Fibroblast of skin of scalp (primary cell): ENCODE data around the gene ACOT8.
"Not testable (repeated sequence)": the region's sequence is repeated elsewhere in the genome, so short reads cannot be mapped to it uniquely, and the experiment has no call there.

Experiments used
- DNase-seq: peaks from one replicate; pipeline ENCODE4 v3.0.0-alpha.2; 2013

The ACOT8 gene

DNA sequence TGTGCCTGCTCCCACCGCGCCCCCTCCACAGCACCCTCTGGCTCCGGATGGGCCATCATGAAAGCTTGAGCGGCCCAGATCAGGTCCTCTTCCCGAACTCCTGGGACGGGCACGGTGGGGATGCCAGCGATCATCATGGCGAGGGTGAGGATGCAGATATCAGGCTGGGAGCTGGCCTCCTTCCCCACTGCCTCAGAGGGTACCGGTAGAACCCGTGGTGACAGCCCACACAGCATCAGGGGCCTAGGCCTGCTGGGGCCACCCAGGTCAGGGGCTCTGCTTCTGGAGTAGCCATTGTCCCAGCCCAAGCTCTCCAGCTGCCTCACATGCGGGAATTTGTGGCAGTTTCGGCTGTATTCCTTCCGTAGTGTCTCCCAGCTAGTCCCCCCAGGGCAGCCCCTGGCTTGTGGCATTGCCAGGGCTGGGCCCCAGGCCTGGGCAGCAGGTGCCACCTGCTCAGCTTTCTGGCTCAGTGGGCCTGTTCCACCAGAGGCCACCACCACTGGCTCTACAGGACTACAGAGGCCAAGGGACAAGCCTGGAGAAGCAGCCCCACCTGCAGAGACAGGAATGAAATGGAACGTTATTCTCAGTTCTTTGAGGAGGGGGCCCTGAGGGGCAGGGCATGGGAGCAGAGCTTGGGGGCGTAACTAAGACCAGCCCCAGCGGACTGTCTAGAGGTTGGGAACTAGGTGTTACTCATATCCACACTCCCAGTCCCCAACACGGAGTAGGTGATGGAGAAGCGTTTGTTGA lies 29.6 kb upstream of the ACOT8 start:
- no peak for DNase-seq

DNA sequence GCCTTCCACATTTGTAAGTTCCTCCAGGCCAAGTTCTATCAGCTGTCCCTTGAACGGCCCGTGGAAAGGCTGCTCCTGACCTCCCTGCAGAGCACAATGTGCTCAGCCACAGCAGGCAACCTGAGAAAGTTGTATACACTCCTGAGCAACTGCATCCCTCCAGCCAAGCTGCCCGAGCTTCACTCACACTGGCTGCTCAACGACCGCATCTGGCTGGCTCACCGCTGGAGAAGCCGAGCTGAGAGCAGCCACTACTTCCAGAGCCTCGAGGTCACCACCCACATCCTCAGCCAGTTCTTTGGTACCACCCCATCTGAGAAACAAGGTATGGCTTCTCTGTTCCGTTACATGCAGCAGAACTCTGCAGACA lies 25.9 kb upstream of the ACOT8 start:
- DNase-seq, result no peak

DNA sequence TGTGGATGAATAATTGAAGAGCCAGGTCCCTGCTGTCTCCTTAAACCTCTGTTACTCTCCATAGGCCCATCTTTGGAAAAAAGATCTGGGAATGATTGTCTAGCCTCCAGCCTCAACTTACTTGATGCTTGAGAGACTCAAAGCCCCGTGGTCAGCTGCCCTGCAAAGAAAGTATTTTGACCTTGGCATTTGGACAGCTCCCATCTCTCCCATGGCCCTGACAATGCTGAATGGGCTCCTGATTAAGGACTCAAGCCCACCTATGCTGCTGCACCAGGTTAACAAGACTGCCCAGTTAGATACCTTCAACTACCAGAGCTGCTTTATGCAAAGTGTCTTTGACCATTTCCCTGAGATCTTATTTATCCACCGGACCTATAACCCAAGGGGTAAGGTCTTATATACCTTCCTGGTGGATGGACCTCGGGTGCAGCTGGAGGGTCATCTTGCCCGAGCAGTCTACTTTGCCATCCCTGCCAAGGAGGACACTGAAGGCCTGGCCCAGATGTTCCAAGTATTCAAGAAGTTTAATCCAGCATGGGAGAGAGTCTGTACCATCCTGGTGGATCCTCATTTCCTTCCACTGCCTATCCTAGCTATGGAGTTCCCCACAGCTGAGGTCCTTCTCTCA lies 25.4 kb upstream of the ACOT8 start:
- DNase-seq, result no peak

DNA sequence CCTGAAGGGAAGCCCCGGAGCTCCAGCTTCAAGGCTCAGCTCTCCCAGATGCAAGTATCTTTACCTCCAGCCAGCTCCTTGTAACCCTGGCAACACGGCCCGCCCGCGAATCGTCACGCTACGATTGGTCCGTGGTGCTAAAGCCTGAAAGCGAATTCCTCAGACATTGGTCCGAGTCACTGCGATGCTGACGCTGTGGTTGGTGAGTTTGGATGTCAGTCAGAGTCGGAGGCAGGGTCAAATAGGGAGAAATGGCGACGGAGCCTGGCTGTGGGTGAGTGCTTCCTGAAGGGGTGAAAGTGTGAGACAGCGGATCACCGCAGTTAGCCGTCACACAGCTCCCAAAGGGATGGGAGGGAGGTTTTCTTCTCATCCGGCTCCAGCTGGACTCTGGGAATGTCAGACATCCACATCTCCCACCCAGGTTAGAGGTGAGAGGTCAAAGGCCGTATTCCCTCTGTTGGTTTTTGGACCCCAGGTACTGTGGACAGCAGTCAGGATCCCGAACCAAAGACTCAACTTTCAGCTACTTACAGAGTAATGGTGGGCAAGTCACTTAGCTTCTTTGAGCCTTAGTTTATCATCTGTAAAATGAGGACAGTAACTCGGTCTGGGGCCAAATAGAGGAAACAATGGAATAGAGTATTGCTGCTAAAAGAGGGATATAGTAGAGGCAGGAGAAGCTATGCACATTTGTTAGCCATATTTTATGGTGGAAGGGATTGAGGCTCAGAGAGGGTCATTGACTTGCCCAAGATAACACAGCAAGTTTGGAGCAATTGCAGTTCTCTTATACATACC lies 24.0 kb upstream of the ACOT8 start, which contains the start of gene ZSWIM1:
ZSWIM1 (plus strand) TSS at position 240 of the 801 bp plus-strand sequence. CDS start 1,366 bp downstream, outside the sequence.
- peak; percentile 99 for DNase-seq

DNA sequence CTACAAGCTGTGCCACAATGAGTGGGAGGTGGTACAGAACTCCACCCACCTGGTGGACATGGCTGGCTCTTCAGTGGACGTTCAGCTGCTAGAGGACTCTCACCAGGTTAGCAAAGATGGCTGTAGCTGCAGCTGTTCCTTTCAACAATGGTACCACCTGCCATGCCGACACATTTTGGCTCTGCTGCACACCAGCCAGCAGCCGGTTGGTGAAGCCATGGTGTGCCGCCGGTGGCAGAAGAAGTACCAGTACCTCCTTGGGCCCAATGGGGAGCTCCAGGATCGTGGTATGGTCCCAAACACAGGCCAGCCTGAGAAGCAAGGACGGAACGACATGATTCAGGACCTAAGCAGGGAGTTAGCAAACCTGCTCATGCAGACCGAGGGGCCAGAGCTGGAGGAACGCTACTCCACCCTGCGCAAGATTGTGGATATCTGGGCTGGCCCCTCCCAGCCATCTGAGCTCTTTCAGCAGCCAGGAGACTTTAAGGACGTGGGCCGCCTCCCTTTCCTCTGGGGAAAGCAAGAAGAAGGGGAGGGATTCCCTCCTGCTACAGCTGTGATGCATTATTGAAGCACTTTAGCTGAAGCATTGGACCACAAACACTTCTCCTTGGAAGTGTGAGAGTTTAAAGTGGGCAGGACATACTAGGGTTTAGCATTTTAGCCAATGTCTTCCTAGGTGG lies 21.0 kb upstream of the ACOT8 start:
- DNase-seq, result no peak

DNA sequence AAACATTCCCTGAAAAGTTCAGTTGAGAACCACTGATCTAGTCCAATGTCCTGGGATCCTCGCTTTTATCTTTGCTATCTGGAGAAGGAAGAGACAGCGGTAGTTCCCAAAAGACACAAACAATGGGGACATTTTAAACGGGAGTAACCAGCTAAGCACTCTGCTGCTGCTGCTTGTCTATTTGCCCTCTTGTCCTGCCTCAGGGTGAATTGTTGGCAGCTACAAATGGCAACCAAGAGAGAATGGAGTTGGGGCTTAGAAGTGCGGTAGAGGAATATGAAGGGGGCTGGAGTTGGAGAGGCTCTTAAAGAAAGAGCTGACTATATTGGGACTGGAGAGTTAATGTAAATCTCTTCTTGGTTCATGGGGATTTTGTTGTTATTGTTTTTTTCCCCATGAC lies 17.4 kb upstream of the ACOT8 start:
- no peak for DNase-seq

DNA sequence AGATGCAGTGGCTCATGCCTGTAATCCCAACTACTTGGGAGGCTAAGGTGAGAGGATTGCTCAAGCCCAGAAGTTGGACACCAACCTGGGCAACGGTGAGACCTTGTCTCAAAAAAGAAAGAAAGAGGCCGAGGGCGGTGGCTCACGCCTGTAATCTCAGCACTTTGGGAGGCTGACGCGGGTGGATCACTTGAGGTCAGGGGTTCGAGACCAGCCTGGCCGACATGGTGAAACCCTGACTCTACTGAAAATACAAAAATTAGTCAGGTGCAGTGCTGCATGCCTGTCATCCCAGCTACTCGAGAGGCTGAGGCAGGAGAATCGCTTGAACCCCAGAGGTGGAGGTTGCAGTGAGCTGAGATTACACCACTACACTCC lies 16.9 kb upstream of the ACOT8 start:
- DNase-seq, result not testable (repeated sequence)

DNA sequence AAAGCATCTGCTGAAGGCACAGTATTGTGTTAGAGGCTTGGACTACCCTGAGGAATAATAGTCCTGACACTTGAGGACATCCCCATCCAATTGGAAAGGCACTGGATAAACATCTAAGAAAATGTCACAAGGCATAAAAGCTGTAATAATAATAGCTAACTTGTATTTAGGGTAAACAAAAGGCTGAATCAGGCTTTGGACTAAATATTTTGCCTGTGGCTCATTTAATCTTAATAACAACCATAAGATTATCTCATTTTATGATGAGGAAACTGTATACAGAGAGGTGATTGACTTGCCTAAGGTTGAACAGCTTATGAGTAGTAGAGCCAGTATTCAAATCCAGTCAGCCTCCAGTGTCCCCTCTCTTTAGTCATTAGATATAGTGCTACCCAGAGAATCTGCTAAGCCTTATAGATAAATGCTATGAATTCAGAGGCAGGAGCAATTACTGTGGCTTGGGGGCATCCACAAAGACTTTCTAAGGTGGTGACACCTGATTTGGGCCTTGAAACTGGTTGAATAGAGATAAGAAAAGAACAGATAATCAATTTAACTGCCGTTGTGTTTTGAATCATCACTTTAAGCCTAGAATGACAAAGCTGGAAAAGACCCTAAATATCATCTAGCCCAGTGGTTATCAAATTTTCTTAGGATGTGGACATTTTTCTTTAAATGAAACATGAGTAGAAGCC lies 16.4 kb upstream of the ACOT8 start:
- DNase-seq, result no peak

DNA sequence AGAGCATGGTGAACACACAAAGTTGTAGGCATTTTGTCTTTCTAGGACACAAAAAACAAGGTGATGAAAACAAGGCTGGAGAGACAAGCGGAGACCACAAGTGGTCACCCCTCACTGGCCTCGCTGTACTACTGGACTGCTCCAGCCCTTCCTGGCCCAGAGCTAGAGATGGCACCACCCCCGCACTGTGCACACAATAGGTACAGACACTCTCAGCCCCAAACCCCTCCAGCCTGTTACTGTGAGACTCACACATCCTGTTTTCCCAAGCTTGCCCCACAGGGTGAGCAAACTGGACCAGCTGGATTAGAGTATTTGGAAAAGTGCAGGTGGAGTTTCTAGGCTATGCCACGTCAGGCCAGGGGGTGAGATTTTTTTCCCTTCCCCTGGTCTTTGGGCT lies 15.4 kb upstream of the ACOT8 start:
- DNase-seq, result no peak

DNA sequence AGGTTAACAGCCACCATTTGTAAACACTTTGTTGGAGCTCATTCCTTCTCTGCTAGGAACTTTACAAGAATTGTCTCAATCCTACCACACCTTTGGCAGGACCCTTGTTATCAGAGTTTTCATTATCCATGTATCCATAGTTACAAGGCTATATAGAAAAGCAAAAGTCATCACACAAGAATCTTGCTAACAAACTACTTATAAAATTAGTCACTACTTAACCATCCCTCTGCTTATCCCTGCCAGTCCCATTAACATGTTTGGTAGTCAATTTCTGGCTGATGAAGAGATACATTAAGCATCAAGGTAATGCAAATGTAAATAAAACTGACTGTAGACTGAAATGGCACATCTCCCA lies 10.6 kb upstream of the ACOT8 start:
- peak; percentile 45 for DNase-seq

DNA sequence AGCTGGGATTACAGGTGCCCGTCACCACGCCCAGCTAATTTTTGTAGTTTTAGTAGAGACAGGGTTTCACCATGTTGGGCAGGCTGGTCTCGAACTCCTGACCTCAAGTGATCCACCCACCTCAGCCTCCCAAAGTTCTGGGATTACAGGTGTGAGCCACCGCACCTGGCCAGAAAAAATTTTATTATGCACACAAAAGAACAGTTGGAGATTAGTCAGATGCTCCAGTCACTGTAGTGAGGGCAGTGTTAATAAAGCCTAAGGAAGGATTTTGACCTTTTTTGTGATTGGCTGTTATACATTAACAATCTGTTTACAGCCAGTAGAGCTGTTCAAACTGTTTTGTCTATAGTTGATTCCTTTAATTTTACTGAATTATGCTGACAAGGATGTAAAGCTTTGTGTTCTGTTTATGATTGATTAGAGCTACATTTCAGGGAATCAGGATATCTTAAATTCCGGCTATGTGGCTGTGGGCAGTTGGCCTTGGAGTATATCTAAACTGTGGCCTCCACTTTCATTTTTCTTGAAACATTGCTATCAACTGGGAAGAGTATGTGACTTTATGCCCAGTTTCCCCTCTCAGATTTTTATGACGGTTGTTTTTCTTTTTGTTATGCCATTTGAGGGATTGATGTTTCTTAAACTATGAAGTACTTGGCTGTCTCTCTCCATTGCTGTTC lies 10.1 kb upstream of the ACOT8 start:
- no peak for DNase-seq

DNA sequence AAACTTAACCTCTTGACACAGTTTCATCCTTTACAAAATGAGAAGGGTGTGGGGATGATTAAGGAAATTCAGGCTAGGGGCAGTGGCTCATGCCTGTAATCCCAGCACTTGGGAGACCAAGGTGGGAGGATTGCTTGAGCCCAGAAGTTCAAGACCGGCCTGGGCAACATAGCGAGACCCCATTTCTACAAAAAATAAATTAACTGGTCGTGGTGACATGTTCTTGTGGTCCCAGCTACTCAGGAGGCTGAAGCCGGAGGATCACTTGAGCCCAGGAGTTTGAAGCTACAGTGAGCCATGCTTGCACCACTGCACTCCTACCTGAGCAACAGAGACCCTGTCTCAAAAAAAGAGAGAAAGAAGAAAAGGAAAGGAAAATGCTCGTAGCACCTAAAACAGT lies 9.3 kb upstream of the ACOT8 start:
- DNase-seq, result no peak

DNA sequence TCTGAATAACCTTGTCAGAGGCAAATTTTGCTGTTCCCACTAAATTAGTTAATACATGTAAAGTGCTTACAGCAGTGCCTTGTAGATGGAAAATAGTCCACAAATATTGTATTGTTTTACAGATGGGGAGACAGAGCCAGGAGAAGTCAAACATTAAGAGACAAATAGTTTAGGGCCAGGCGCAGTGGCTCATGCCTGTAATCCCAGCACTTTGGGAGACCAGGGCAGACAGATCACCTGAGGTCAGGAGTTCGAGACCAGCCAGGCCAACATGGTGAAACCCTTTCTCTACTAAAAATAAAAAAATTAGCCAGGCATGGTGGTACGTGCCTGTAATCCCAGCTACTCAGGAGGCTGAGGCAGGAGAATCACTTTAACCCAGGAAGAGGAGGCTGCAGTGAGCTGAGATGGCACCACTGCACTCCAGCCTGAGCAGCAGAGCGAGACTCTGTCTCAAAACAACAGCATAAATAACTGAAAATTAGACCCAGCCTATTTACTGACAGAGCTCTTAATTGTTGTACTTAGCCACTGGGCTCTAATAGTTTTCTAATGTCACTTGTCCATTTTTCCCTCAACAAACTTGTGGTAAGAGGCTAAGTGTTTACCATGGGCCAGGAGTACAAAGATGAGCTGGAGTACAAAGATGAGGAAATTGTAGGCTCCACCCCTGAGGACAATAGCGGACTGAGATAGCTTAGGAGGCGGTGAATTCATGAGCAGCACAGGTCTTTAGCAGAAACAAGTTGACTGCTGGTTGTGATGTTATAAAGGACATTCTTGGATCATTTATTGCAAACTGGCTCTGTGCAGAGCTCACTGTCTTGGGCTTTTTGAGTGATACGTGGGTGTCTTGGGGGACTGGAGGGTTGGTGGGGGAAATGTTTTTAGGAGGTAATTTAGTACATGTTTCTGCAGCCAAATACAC lies 6.6 kb upstream of the ACOT8 start:
- DNase-seq, result no peak

DNA sequence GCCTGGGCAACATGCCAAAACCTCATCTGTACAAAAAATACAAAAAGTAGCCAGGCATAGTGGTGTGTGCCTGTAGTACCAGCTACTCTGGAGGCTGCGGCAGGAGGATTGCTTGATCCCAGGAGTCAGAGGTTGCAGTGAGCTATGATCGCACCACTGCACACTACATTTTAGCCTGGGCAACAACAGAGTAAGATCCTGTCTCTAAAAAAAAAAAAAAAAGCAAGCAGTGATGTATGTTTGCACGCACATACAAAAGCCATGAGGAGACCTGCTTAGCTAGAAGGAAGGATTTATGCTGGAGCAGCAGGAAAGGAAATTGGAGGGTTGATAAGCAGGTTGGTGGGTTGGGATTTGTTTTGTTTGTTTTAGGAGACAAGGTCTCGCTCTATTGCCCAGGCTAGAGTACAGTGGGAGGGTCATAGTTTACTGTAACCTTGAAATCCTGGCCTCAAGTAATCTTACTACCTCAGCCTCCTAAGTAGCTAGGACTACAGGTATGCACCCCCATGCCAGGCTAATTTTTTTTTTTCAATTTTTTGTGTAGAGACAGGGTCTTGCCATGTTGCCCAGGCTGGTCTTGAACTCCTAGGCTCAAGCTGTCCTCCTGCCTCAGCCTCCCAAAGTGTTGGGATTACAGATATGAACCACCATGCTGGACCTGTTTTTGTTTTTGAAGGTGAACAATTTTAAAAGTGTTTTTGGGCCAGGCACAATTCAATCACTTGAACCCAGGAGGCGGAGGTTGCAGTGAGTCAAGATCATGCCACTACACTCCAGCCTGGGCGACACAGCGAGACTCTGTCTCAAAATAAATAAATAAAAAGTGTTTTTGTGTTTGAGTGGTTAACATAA lies 4.3 kb upstream of the ACOT8 start:
- no peak for DNase-seq

DNA sequence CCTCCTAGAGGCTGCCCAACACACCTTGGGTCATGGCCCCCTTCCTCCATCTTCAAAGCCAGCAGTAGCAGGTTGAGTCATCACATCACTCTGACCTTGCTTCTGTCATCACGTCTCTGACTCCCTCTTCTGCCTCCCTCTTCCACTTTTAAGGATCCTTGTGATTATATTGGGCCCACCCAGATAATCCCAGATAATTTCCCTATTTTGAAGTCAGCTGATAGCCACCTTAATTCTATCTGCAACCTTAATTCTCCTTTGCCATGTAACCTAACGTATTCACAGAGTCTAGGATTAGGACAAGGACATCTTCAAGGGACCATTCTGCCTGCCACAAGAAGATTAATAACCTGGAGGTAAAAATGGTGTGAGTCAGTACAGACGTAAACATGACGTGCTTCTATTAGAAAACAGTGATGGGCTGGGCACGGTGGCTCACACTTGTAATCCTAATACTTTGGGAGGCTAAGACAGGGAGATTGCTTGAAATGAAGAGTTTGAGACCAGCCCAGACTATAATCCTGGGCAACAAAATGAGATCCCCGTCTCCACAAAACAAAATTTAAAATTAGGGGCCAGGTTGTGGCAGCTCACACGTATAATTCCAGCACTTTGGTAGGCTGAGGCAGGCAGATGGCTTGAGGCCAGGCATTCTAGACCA lies 3.5 kb upstream of the ACOT8 start:
- no peak for DNase-seq

DNA sequence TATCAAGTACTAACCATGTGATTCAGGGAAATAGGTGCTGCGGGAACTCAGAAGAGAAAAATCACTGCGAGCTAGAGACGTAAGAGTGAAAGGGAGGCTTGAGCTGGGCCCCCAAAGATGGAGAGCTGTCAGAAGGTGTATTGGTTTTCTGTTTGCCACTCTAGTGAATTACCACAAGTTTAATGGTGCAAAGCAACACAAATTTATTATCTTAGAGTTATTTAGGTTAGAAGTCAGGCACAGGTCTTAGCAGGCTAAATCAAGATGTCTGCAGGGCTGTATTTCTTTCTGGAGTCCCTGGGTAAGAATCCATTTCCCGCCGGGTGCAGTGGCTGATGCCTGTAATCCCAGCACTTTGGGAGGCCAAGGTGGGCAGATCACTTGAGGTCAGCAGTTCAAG lies 2.7 kb upstream of the ACOT8 start:
- no peak for DNase-seq

DNA sequence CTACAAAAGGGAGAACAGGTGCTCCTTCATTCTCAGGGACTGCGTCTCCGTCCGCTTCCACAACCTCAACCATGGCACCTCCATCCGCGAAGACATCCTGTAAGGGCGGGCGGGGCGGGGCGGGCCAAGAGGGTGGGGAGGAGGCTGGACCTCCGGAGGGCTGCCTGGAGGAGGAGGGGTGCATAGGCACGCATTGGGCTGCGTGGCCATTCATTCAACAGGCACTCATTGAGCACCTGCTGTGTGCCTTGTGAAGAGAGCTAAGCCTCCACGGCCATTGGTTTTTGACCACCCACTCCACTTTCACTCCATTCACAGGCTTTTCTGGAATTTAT lies 657 bp upstream of the ACOT8 start:
- DNase-seq, result no peak

DNA sequence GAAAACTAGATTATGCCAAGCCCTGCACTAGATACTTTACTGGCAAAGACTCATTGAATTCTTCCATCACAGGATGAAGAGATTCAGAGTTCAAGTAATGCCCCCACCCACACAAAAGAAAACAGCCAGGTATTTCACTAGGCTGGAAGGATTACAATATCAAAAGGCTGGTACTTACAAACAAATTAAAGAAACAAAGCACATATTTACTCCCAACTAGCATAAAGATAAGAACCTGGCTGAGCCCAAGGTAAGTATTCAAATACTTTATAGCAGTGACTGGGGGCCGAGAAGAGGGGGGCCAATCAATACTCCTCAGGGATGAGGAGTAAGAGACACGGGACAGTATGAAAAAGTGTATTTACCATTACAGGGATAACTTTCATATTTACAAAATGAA lies 3.7 kb downstream of the ACOT8 start:
- no peak for DNase-seq

DNA sequence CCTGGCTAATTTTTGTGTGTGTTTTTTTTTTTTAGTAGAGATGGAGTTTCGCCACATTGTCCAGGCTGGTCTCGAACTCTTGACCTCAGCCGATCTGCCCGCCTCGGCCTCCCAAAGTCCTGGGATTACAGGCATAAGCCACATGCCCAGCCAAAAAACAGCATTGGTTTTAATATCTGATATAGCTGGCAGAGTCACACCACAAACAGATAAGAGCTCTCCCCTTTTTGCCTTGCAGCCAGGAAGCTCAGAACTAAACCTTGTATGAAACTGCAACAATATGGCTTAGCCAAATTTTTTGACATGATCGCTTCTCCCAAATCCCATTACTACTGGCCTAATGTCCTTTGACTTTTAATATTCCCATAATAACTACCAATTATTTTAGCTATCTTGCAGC lies 4.9 kb downstream of the ACOT8 start:
- no peak for DNase-seq
